Measurements from ENCODE around the gene CHMP5. TPM values are rescaled to one million over a fixed set of nuclear protein-coding genes. Genes with fewer than 3 reads are reported as not detected.

The CHMP5 gene
- polyA plus RNA-seq, 1 donor from 2014 or later, result 286 TPM

DNA sequence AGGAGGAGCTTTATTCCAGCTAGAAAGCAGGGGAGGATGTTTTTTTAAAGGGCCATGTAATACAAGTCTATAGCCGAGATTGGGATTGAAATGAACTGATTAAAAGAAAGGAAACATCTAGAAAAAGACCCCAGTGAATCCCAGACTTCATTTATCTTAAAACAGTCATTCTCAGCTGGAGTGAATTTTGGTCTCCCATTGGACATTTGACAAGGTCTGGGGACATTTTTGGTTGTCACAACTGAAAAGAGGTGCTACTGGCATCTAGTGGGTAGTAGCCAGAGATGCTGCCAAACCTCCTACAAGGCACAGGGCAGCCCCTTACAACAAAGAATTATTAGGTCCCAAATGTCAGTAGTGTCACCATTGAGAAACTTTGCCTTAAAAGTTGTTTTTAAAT is 41.2 kb upstream of the CHMP5 start:
- no peak for TF ChIP-seq RAD21 (conservative IDR thresholded peaks at IDR 0.05)
- TF ChIP-seq, protein P1, sequence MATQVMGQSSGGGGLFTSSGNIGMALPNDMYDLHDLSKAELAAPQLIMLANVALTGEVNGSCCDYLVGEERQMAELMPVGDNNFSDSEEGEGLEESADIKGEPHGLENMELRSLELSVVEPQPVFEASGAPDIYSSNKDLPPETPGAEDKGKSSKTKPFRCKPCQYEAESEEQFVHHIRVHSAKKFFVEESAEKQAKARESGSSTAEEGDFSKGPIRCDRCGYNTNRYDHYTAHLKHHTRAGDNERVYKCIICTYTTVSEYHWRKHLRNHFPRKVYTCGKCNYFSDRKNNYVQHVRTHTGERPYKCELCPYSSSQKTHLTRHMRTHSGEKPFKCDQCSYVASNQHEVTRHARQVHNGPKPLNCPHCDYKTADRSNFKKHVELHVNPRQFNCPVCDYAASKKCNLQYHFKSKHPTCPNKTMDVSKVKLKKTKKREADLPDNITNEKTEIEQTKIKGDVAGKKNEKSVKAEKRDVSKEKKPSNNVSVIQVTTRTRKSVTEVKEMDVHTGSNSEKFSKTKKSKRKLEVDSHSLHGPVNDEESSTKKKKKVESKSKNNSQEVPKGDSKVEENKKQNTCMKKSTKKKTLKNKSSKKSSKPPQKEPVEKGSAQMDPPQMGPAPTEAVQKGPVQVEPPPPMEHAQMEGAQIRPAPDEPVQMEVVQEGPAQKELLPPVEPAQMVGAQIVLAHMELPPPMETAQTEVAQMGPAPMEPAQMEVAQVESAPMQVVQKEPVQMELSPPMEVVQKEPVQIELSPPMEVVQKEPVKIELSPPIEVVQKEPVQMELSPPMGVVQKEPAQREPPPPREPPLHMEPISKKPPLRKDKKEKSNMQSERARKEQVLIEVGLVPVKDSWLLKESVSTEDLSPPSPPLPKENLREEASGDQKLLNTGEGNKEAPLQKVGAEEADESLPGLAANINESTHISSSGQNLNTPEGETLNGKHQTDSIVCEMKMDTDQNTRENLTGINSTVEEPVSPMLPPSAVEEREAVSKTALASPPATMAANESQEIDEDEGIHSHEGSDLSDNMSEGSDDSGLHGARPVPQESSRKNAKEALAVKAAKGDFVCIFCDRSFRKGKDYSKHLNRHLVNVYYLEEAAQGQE (IDR thresholded peaks at IDR 0.05; ENCODE audit: borderline replicate concordance), result no peak
- no peak overlapping the region for H3K4me3 ChIP-seq (ENCODE audit: low read length)
- H2AFZ ChIP-seq (ENCODE audit: low read depth, low read length), result no peak overlapping the region

DNA sequence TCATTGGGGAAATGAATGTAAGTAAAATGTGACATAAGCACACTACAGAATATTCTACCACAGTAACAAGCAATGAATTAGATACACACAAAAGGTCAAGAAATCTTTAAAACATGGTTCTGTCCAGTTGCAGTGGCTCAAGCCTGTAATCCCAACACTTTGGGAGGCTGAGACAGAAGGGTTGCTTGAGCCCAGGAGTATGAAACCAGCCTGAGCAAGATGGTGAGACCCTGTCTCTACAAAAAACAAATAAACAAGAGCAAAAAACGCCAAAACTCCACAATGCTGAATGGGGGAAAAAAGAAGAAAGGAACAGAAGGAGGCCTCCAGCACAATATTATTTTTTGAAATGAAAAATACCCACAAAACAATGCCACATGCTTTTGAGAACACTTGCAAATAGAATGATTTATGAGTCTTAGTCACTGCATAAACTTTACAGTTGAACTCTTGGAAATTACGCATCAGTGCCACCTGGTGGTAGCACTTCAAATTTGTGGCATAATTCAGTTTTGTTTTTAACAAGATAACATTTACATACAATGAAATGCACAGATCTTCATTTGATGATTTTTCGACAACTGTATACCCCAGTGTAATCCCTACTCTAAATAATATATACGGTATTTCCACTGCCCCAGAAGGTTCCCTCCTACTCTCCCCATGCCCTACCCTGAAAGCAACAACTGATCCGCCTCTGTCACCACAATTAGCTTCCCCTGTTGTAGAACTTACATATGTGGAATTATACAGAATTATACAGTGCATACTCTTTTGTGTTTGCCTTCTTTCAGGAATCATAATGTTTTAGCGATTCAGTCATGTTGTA is 39.3 kb upstream of the CHMP5 start:
- H3K9me2 ChIP-seq (ENCODE audit: insufficient read depth, low read length), result no peaks in the 10 kb centered on the region
- H4K20me1 ChIP-seq (ENCODE audit: insufficient read depth), result no peaks in the 10 kb centered on the region
- H3K4me2 ChIP-seq (ENCODE audit: low read length), result no peak overlapping the region
- no peak overlapping the region for H3K27ac ChIP-seq (ENCODE audit: low read length)
- H3K79me2 ChIP-seq (replicated peaks; ENCODE audit: insufficient read depth, low read length), result no peaks in the 10 kb centered on the region
- TF ChIP-seq, protein P1 (IDR thresholded peaks at IDR 0.05; ENCODE audit: borderline replicate concordance), result no peak
- TF ChIP-seq MXI1 (conservative IDR thresholded peaks at IDR 0.05; ENCODE audit: poor library complexity, severe bottlenecking), result peak; percentile 24
- no peak for TF ChIP-seq EP300 (conservative IDR thresholded peaks at IDR 0.05; ENCODE audit: poor library complexity, severe bottlenecking)
- no peak for TF ChIP-seq EZH2 (IDR thresholded peaks at IDR 0.05; ENCODE audit: borderline replicate concordance, insufficient read depth, low read length, poor library complexity, severe bottlenecking)
- TF ChIP-seq TAF1 (IDR thresholded peaks at IDR 0.05; ENCODE audit: low read depth), result no peak
- peak; percentile 80 for TF ChIP-seq RAD21 (conservative IDR thresholded peaks at IDR 0.05)
- TF ChIP-seq SMC3 (conservative IDR thresholded peaks at IDR 0.05; ENCODE audit: poor library complexity), result peak; percentile 91
- TF ChIP-seq CTCF (IDR thresholded peaks at IDR 0.05; ENCODE audit: poor library complexity, severe bottlenecking), result peak; percentile 85
- no peak for TF ChIP-seq POLR2AphosphoS5 (IDR thresholded peaks at IDR 0.05)
- no peaks in the 10 kb centered on the region for H3K36me3 ChIP-seq (ENCODE audit: insufficient read depth, low read length)
- no peaks in the 10 kb centered on the region for H3F3A ChIP-seq (ENCODE audit: insufficient read depth, low read length, poor library complexity, severe bottlenecking)
- H3K9me3 ChIP-seq (ENCODE audit: low read length), result no peaks in the 10 kb centered on the region
- H3K4me3 ChIP-seq (ENCODE audit: low read length), result no peak overlapping the region
- H2AFZ ChIP-seq (ENCODE audit: low read depth, low read length), result no peak overlapping the region
- no peaks in the 10 kb centered on the region for H3K27me3 ChIP-seq (ENCODE audit: insufficient read depth, low read depth, low read length)
- no peak overlapping the region for H3K9ac ChIP-seq (ENCODE audit: low read length)

More for the DNA sequence above, 41.2 kb upstream of the CHMP5 start:
- Histone ChIP-seq H4K20me1 (ENCODE audit: insufficient read depth) (no peaks in the 10 kb centered on the region), H3K9ac (ENCODE audit: low read length) (no peak overlapping the region), H3K4me2 (ENCODE audit: low read length) (no peak overlapping the region), H3K27ac (ENCODE audit: low read length) (no peak overlapping the region), H3K27me3 (ENCODE audit: insufficient read depth, low read depth, low read length) (no peaks in the 10 kb centered on the region), H3K36me3 (ENCODE audit: insufficient read depth, low read length) (no peaks in the 10 kb centered on the region), H3K79me2 (replicated peaks; ENCODE audit: insufficient read depth, low read length) (no peaks in the 10 kb centered on the region), H3K9me3 (ENCODE audit: low read length) (no peaks in the 10 kb centered on the region), H3F3A (ENCODE audit: insufficient read depth, low read length, poor library complexity, severe bottlenecking) (no peaks in the 10 kb centered on the region), H3K9me2 (ENCODE audit: insufficient read depth, low read length) (no peaks in the 10 kb centered on the region)
